Stomach (tissue), 9 donors: ENCODE data around the gene C9orf72. TPM values are rescaled to one million over a fixed set of nuclear protein-coding genes. Genes with fewer than 3 reads are reported as not detected.
A peak's percentile ranks its signal among the peaks of the same experiment; 100 is the strongest.

Experiments used
- DNase-seq, 2 donors: peaks; one replicate each; pipeline versions ENCODE4 v3.0.0 to v3.0.0-alpha.2; 2013 to 2019
- H3K27ac ChIP-seq, 5 donors: fragments of 200-600 bp in 4 of 5; sonication (generic) in 4 of 5; one replicate each; pipeline ENCODE4 v1.5.1; 2013 to 2019; ENCODE audit warnings: mild to moderate bottlenecking in 1 of 5, moderate library complexity in 1 of 5
- H3K27me3 ChIP-seq, 3 donors: fragments of 200-600 bp; sonication (generic); one replicate each; pipeline ENCODE4 v1.5.1; 2017 to 2019; ENCODE audit warnings: mixed run types in 1 of 3
- H3K36me3 ChIP-seq, 4 donors: fragments of 200-600 bp; sonication (generic); 1 replicate in 3 of 4; 2 replicates in 1 of 4; pipeline ENCODE4 v1.5.1; 2016 to 2019
- H3K4me1 ChIP-seq, 4 donors: fragments of 200-600 bp; sonication (generic); one replicate each; pipeline ENCODE4 v1.5.1; 2016 to 2019
- H3K4me3 ChIP-seq, 4 donors: fragments of 200-600 bp; sonication (generic) in 3 of 4; one replicate each; pipeline ENCODE4 v1.5.1; 2016 to 2019; ENCODE audit warnings: mild to moderate bottlenecking in 1 of 4
- H3K9me3 ChIP-seq, 4 donors: fragments of 200-600 bp; sonication (generic); one replicate each; pipeline ENCODE4 v1.5.1; 2016 to 2019
- CTCF ChIP-seq, 7 experiments: fragments of 450-650 bp in 4 of 7; fragments of 200-600 bp in 3 of 7; sonication (generic) in 3 of 7; IDR thresholded peaks; one replicate each; pipeline ENCODE4 v1.5.1; 2016 to 2019; ENCODE audit warnings: antibody characterized with exemption in 7 of 7, control low read depth in 2 of 7, mild to moderate bottlenecking in 1 of 7
- EP300 ChIP-seq: sonication (generic); formaldehyde crosslinking; IDR thresholded peaks from one replicate; pipeline ENCODE4 v1.6.1; 2017; ENCODE audit warnings: antibody characterized with exemption
- POLR2A ChIP-seq, 4 donors: fragments of 450-650 bp; IDR thresholded peaks; one replicate each; pipeline ENCODE4 v1.6.1; 2016; ENCODE audit warnings: antibody characterized with exemption in 4 of 4, control low read depth in 2 of 4, mild to moderate bottlenecking in 1 of 4, moderate library complexity in 1 of 4
- POLR2AphosphoS5 ChIP-seq, 3 donors: sonication (generic); formaldehyde crosslinking; IDR thresholded peaks; one replicate each; pipeline ENCODE4 v1.6.1; 2016; ENCODE audit warnings: antibody characterized with exemption in 3 of 3
- WGBS, 5 donors: extraction: QIAGEN DNeasy Blood & Tissue Kit in 3 of 5; methylation state at CpG; one replicate each; pipeline versions ENCODE4 v1.1.5 to v1.1.7; 2013 to 2018; 5-methylcytosine and 5-hydroxymethylcytosine counted together
- intact Hi-C: fragments of 100-400 bp; cut with DNase I; formaldehyde crosslinking; loops from one replicate; pipeline ENCODE4 v1.15.1; 2023; ENCODE audit warnings: low total_unique reads
- polyA plus RNA-seq, 3 donors: library from polyadenylated mRNA; stranded (reverse); fragments of 200-250 nt; gene quantifications; one replicate each; pipeline ENCODE4 v1.2.3, GENCODE V29; 2013
- total RNA-seq, 5 donors: library from RNA; depleted of rRNA; stranded (reverse); fragments of >200 nt; gene quantifications; one replicate each; pipeline versions ENCODE4 v1.1.0 to v1.2.3, GENCODE V29; 2014 to 2016
- donor health status: healthy with polysubstance abuse.
- donor health status: Bipolar disorder and iron deficiency.
- donor health status: healthy.

Gene C9orf72
- total and polyA plus RNA-seq, 8 donors, result 2.6 to 69.9 (median 9.1) TPM

- H3K4me3 ChIP-seq, result no peak overlapping the region
- H3K4me1 ChIP-seq, result no peaks in the 10 kb centered on the region
- H3K36me3 ChIP-seq, result no peaks in the 10 kb centered on the region
- no peaks in the 10 kb centered on the region for H3K9me3 ChIP-seq
- DNase-seq, result no peak
- intact Hi-C loops, result no loop called here
- no peaks in the 10 kb centered on the region for H3K27me3 ChIP-seq
- WGBS, 5 donors, result 85 to 95% (median 90%) methylated on average over 2 of the region's 2 CpGs
- H3K27ac ChIP-seq, result no peak overlapping the region
- TF ChIP-seq EP300 (no peak), POLR2AphosphoS5 (IDR thresholded peaks at IDR 0.05) (no peak), POLR2A (IDR thresholded peaks at IDR 0.05) (no peak), CTCF (IDR thresholded peaks at IDR 0.05) (no peak)
Measured at GRCh38 chr9:27589462-27589861, 16.2 kb upstream of the C9orf72 start.

GRCh38 chr9:27586304-27586703 lies 13.0 kb upstream of the C9orf72 start:
- no peaks in the 10 kb centered on the region for H3K27me3 ChIP-seq
- H3K4me3 ChIP-seq, result no peak overlapping the region
- H3K4me1 ChIP-seq, result no peaks in the 10 kb centered on the region
- H3K9me3 ChIP-seq, result no peaks in the 10 kb centered on the region
- DNase-seq, result no peak
- no peak overlapping the region for H3K27ac ChIP-seq
- H3K36me3 ChIP-seq, result no peaks in the 10 kb centered on the region
- TF ChIP-seq EP300 (no peak), POLR2A (IDR thresholded peaks at IDR 0.05) (no peak), POLR2AphosphoS5 (IDR thresholded peaks at IDR 0.05) (no peak), CTCF (IDR thresholded peaks at IDR 0.05) (no peak)
- WGBS, 5 donors, result 77 to 89% (median 83%) methylated on average over 3 of the region's 3 CpGs
- intact Hi-C loops, result no loop called here

- no peaks in the 10 kb centered on the region for H3K4me1 ChIP-seq
- no peak overlapping the region for H3K4me3 ChIP-seq
- no peaks in the 10 kb centered on the region for H3K9me3 ChIP-seq
- H3K27me3 ChIP-seq, result no peaks in the 10 kb centered on the region
- peak in 1 of 2 donors; percentile 49 for DNase-seq
- no peak overlapping the region for H3K27ac ChIP-seq
- intact Hi-C loops, result no loop called here
- TF ChIP-seq EP300 (no peak), POLR2AphosphoS5 (IDR thresholded peaks at IDR 0.05) (no peak), POLR2A (IDR thresholded peaks at IDR 0.05) (no peak), CTCF (IDR thresholded peaks at IDR 0.05) (no peak)
- H3K36me3 ChIP-seq, result no peaks in the 10 kb centered on the region
Measured at GRCh38 chr9:27584931-27585330, 11.7 kb upstream of the C9orf72 start.

- DNase-seq, result no peak
- intact Hi-C loops, result no loop called here
- no peak for TF ChIP-seq CTCF (IDR thresholded peaks at IDR 0.05)
- no peak for TF ChIP-seq POLR2A (IDR thresholded peaks at IDR 0.05)
- TF ChIP-seq EP300, result no peak
- no peak for TF ChIP-seq POLR2AphosphoS5 (IDR thresholded peaks at IDR 0.05)
- H3K4me1 ChIP-seq, result no peaks in the 10 kb centered on the region
- 76 to 84% (median 81%) methylated on average over 2 of the region's 2 CpGs for WGBS, 5 donors
- H3K27me3 ChIP-seq, result no peaks in the 10 kb centered on the region
- no peaks in the 10 kb centered on the region for H3K36me3 ChIP-seq
- H3K9me3 ChIP-seq, result peaks cover 0 to 10% (median 7%) of the 10 kb centered on the region in 4 donors
- H3K4me3 ChIP-seq, result no peak overlapping the region
- H3K27ac ChIP-seq, result no peak overlapping the region
Measured at GRCh38 chr9:27582794-27583193, 9.5 kb upstream of the C9orf72 start.
